GM12875 (cell line): ENCODE results near the gene SYNDIG1.

Experiments
- H3K4me3 ChIP-seq: one replicate; pipeline ENCODE4 v1.5.1; 2011; ENCODE audit warnings: low read depth, low read length, control low read depth
- CTCF ChIP-seq: IDR thresholded peaks from 2 replicates; pipeline ENCODE4 v1.5.1; 2011; ENCODE audit warnings: low read depth, mild to moderate bottlenecking, control low read depth, inconsistent platforms, low read length, moderate library complexity, borderline replicate concordance; ENCODE audit not compliant: insufficient read depth

The SYNDIG1 gene

GRCh38 chr20:24648481-24648880 lies 179.1 kb downstream of the SYNDIG1 start:
- no peak for TF ChIP-seq CTCF
- no peak overlapping the region for H3K4me3 ChIP-seq

- TF ChIP-seq CTCF = no peak
- no peak overlapping the region for H3K4me3 ChIP-seq
Observed at GRCh38 chr20:24648919-24649318, 179.5 kb downstream of the SYNDIG1 start.

- no peak overlapping the region for H3K4me3 ChIP-seq
- TF ChIP-seq CTCF = no peak
Observed at GRCh38 chr20:24649787-24650490, 180.5 kb downstream of the SYNDIG1 start.

GRCh38 chr20:24651171-24651975 lies 181.9 kb downstream of the SYNDIG1 start:
- no peak for TF ChIP-seq CTCF
- no peak overlapping the region for H3K4me3 ChIP-seq

- TF ChIP-seq CTCF = no peak
Observed at GRCh38 chr20:24651976-24652345, 182.5 kb downstream of the SYNDIG1 start.

GRCh38 chr20:24653306-24653705 lies 183.9 kb downstream of the SYNDIG1 start:
- no peak for TF ChIP-seq CTCF
- no peak overlapping the region for H3K4me3 ChIP-seq

More at GRCh38 chr20:24651976-24652345, 182.5 kb downstream of the SYNDIG1 start:
- no peak overlapping the region for H3K4me3 ChIP-seq

GRCh38 chr20:24654425-24654824 lies 185.0 kb downstream of the SYNDIG1 start:
- TF ChIP-seq CTCF = no peak
- H3K4me3 ChIP-seq = no peak overlapping the region
